Smooth muscle cell (in vitro differentiated cells): ENCODE results near the gene NLGN3. TPM values are rescaled to one million over a fixed set of nuclear protein-coding genes. Genes with fewer than 3 reads are reported as not detected.

ENCODE experiments used
- DNase-seq: peaks from one replicate; lab custom pipeline; 2025; ENCODE audit not compliant: unreplicated experiment; lab: John Stamatoyannopoulos, UW
- H2AFZ ChIP-seq: fragments of 200-600 bp; sonication (generic); 2 replicates; pipeline ENCODE4 v1.6.0; 2016; ENCODE audit warnings: antibody characterized with exemption, low read depth, mild to moderate bottlenecking
- H3F3A ChIP-seq: fragments of 200-600 bp; sonication (generic); 2 replicates; pipeline ENCODE4 v1.6.0; 2017; ENCODE audit warnings: antibody characterized with exemption, low read depth
- H3K27ac ChIP-seq: fragments of 200-600 bp; sonication (generic); 2 replicates; pipeline ENCODE4 v1.5.1; 2016; ENCODE audit warnings: low read depth, mild to moderate bottlenecking
- H3K27me3 ChIP-seq: fragments of 200-600 bp; sonication (generic); 2 replicates; pipeline ENCODE4 v1.6.1; 2016; ENCODE audit warnings: low read depth, mild to moderate bottlenecking
- H3K36me3 ChIP-seq: fragments of 200-600 bp; sonication (generic); 2 replicates; pipeline ENCODE4 v1.5.1; 2016; ENCODE audit warnings: low read depth
- H3K4me1 ChIP-seq: fragments of 200-600 bp; sonication (generic); 2 replicates; pipeline ENCODE4 v1.5.1; 2016; ENCODE audit warnings: low read depth
- H3K4me2 ChIP-seq: fragments of 200-600 bp; sonication (generic); 2 replicates; pipeline ENCODE4 v1.6.0; 2016; ENCODE audit warnings: mild to moderate bottlenecking
- H3K4me3 ChIP-seq: fragments of 200-600 bp; sonication (generic); 2 replicates; pipeline ENCODE4 v1.5.1; 2016; ENCODE audit warnings: mild to moderate bottlenecking
- H3K79me2 ChIP-seq: fragments of 200-600 bp; sonication (generic); 2 replicates; pipeline ENCODE4 v1.6.0; 2016; ENCODE audit warnings: low read depth, mild to moderate bottlenecking
- H3K9ac ChIP-seq: fragments of 200-600 bp; sonication (generic); 2 replicates; pipeline ENCODE4 v1.6.0; 2016; ENCODE audit warnings: low read depth
- H3K9me3 ChIP-seq: fragments of 200-600 bp; sonication (generic); replicated peaks from 2 replicates; pipeline ENCODE4 v1.5.1; 2016; ENCODE audit warnings: low read depth
- H4K20me1 ChIP-seq: fragments of 200-600 bp; sonication (generic); 2 replicates; pipeline ENCODE4 v1.6.0; 2016; ENCODE audit warnings: low read depth
- CTCF ChIP-seq: fragments of 200-600 bp; sonication (generic); IDR thresholded peaks from 2 replicates; pipeline ENCODE4 v1.5.1; 2017; ENCODE audit warnings: borderline replicate concordance, mild to moderate bottlenecking, antibody characterized with exemption; ENCODE audit not compliant: insufficient read depth, poor library complexity, severe bottlenecking
- WGBS: methylation state at CpG from one replicate; pipeline ENCODE4 v1.1.7; 2016; ENCODE audit warnings: low lambda C conversion rate; 5-methylcytosine and 5-hydroxymethylcytosine counted together
- polyA plus RNA-seq: library from polyadenylated mRNA; unstranded; fragments of >200 nt; fragmentation: Nextera tagmentation; extraction: Ambion mirVana; gene quantifications from 2 replicates; pipeline ENCODE4 v1.2.1, GENCODE V29; 2016
- total RNA-seq: library from RNA; depleted of rRNA; stranded (reverse); fragments of >200 nt; gene quantifications from 2 replicates; pipeline ENCODE4 v1.2.3, GENCODE V29; 2014

NLGN3 gene
- total and polyA plus RNA-seq, 2 experiments from 2014 or later = 0.13 to 1.5 TPM

GRCh38 chrX:71103110-71103983, 41.3 kb upstream of the NLGN3 start:
- Histone ChIP-seq H4K20me1 (no peaks in the 10 kb centered on the region), H3K36me3 (no peaks in the 10 kb centered on the region), H3K4me2 (peak overlapping the region; percentile 54), H3K9ac (no peak overlapping the region), H3K4me1 (no peaks in the 10 kb centered on the region), H3K27me3 (no peaks in the 10 kb centered on the region), H3K27ac (peak overlapping the region; percentile 28), H3K4me3 (no peak overlapping the region), H3K9me3 (no peaks in the 10 kb centered on the region), H3K79me2 (no peaks in the 10 kb centered on the region), H3F3A (no peaks in the 10 kb centered on the region), H2AFZ (peak overlapping the region; percentile 85)
- WGBS = 38% methylated on average over 9 of the region's 10 CpGs
- no peak for DNase-seq
- TF ChIP-seq CTCF = no peak

GRCh38 chrX:71105628-71106027, 39.0 kb upstream of the NLGN3 start:
- no peak overlapping the region for H3K4me2 ChIP-seq
- no peak overlapping the region for H3K27ac ChIP-seq
- H2AFZ ChIP-seq = no peak overlapping the region
- H4K20me1 ChIP-seq = no peaks in the 10 kb centered on the region
- H3F3A ChIP-seq = no peaks in the 10 kb centered on the region
- DNase-seq = no peak
- H3K4me3 ChIP-seq = no peak overlapping the region
- no peak overlapping the region for H3K9ac ChIP-seq
- no peaks in the 10 kb centered on the region for H3K36me3 ChIP-seq
- no peaks in the 10 kb centered on the region for H3K9me3 ChIP-seq
- no peaks in the 10 kb centered on the region for H3K79me2 ChIP-seq
- WGBS = 86% methylated on average over 3 of the region's 3 CpGs
- no peaks in the 10 kb centered on the region for H3K4me1 ChIP-seq
- H3K27me3 ChIP-seq = no peaks in the 10 kb centered on the region
- no peak for TF ChIP-seq CTCF

GRCh38 chrX:71106427-71106826, 38.2 kb upstream of the NLGN3 start, which contains the start of gene CXorf65:
TSS of gene CXorf65 (minus strand) at chrX:71106740. CDS start at chrX:71106556, 184 bp downstream.
- Histone ChIP-seq H3K79me2 (no peaks in the 10 kb centered on the region), H3K4me1 (no peaks in the 10 kb centered on the region), H3K27ac (no peak within 1 kb of the TSS), H3F3A (no peaks in the 10 kb centered on the region), H3K9me3 (no peaks in the 10 kb centered on the region), H3K4me2 (no peak within 1 kb of the TSS), H3K27me3 (no peaks in the 10 kb centered on the region), H2AFZ (no peak within 1 kb of the TSS), H3K9ac (no peak within 1 kb of the TSS), H3K4me3 (no peak within 1 kb of the TSS), H4K20me1 (no peaks in the 10 kb centered on the region), H3K36me3 (no peaks in the 10 kb centered on the region)
- WGBS = 73% methylated on average over 1 of the region's 1 CpG
- TF ChIP-seq CTCF = no peak
- no peak for DNase-seq

GRCh38 chrX:71107245-71107644, 37.4 kb upstream of the NLGN3 start:
- no peaks in the 10 kb centered on the region for H3K9me3 ChIP-seq
- WGBS = 82% methylated on average over 4 of the region's 4 CpGs
- H2AFZ ChIP-seq = no peak overlapping the region
- H4K20me1 ChIP-seq = no peaks in the 10 kb centered on the region
- no peak overlapping the region for H3K4me2 ChIP-seq
- no peak overlapping the region for H3K4me3 ChIP-seq
- H3K79me2 ChIP-seq = no peaks in the 10 kb centered on the region
- H3K36me3 ChIP-seq = no peaks in the 10 kb centered on the region
- H3K9ac ChIP-seq = no peak overlapping the region
- no peaks in the 10 kb centered on the region for H3K27me3 ChIP-seq
- TF ChIP-seq CTCF = no peak
- no peaks in the 10 kb centered on the region for H3F3A ChIP-seq
- H3K27ac ChIP-seq = no peak overlapping the region
- no peak for DNase-seq
- no peaks in the 10 kb centered on the region for H3K4me1 ChIP-seq
